Ascending aorta (tissue), 2 donors: Measurements from ENCODE around the gene CORO7. TPM values are rescaled to one million over a fixed set of nuclear protein-coding genes. Genes with fewer than 3 reads are reported as not detected.
A peak's percentile ranks its signal among the peaks of the same experiment; 100 is the strongest.

ENCODE experiments used
- DNase-seq, 2 donors: peaks; one replicate each; pipeline ENCODE4 v3.0.0-alpha.2; 2019; ENCODE audit warnings: low spot score in 2 of 2
- H3K27ac ChIP-seq, 2 donors: fragments of 200-600 bp; sonication (generic); one replicate each; pipeline ENCODE4 v1.5.1; 2016 to 2017; ENCODE audit warnings: mild to moderate bottlenecking in 1 of 2
- H3K27me3 ChIP-seq: fragments of 200-600 bp; sonication (generic); one replicate; pipeline ENCODE4 v1.5.1; 2017
- H3K36me3 ChIP-seq, 2 donors: fragments of 200-600 bp; sonication (generic); one replicate each; pipeline ENCODE4 v1.5.1; 2016
- H3K4me1 ChIP-seq, 2 donors: fragments of 200-600 bp; sonication (generic); one replicate each; pipeline ENCODE4 v1.5.1; 2016 to 2017; ENCODE audit warnings: mild to moderate bottlenecking in 1 of 2
- H3K4me3 ChIP-seq, 2 donors: fragments of 200-600 bp; sonication (generic); one replicate each; pipeline ENCODE4 v1.5.1; 2016 to 2017; ENCODE audit warnings: mild to moderate bottlenecking in 1 of 2
- H3K9me3 ChIP-seq, 2 donors: fragments of 200-600 bp; sonication (generic); one replicate each; pipeline ENCODE4 v1.5.1; 2016
- CTCF ChIP-seq, 3 experiments: fragments of 200-600 bp in 2 of 3; fragments of 450-650 bp in 1 of 3; sonication (generic) in 2 of 3; IDR thresholded peaks; one replicate each; pipeline ENCODE4 v1.5.1; 2016 to 2019; ENCODE audit warnings: antibody characterized with exemption in 3 of 3, mild to moderate bottlenecking in 1 of 3, moderate library complexity in 1 of 3
- intact Hi-C: fragments of 100-400 bp; cut with DNase I; formaldehyde crosslinking; loops from one replicate; pipeline ENCODE4 v1.15.1; 2023
- total RNA-seq: library from RNA; depleted of rRNA; stranded (reverse); fragments of >200 nt; gene quantifications from one replicate; pipeline ENCODE4 v1.1.0, GENCODE V29; 2016

CORO7 gene
- total RNA-seq, 1 donor from 2014 or later = 41.9 TPM

GRCh38 chr16:4377573-4378154, 38.7 kb downstream of the CORO7 start:
- Histone ChIP-seq H3K4me1 (peaks cover 60 to 71% of the 10 kb centered on the region in 2 donors), H3K4me3 (peak overlapping the region; percentile 40 to 64), H3K27me3 (no peaks in the 10 kb centered on the region), H3K9me3 (no peaks in the 10 kb centered on the region), H3K27ac (peak overlapping the region; percentile 94 to 99), H3K36me3 (peaks cover 21 to 28% of the 10 kb centered on the region in 2 donors)
- TF ChIP-seq CTCF (IDR thresholded peaks at IDR 0.05) = no peak
- intact Hi-C loops = loop anchor here (5.0 kb wide), 1 partner anchor 1355 kb away; the partner anchor contains the start of genes HCFC1R1, THOC6 and TNFRSF12A
- DNase-seq = peak in 1 of 2 donors; percentile 72

- DNase-seq = peak in 1 of 2 donors; percentile 73
- intact Hi-C loops = loop anchor here (1.0 to 5.0 kb wide), 2 partner anchors 9 to 1355 kb away; partner anchors contain the start of genes HCFC1R1, THOC6 and TNFRSF12A
- H3K27ac ChIP-seq = peak overlapping the region; percentile 94 to 99
- H3K36me3 ChIP-seq = peaks cover 14 to 22% of the 10 kb centered on the region in 2 donors
- peak overlapping the region; percentile 40 to 64 for H3K4me3 ChIP-seq
- H3K27me3 ChIP-seq = no peaks in the 10 kb centered on the region
- TF ChIP-seq CTCF (IDR thresholded peaks at IDR 0.05) = no peak
- peaks cover 54 to 65% of the 10 kb centered on the region in 2 donors for H3K4me1 ChIP-seq
- H3K9me3 ChIP-seq = no peaks in the 10 kb centered on the region
Observed at GRCh38 chr16:4376893-4377572, 39.4 kb downstream of the CORO7 start.

- H3K27ac ChIP-seq = peak overlapping the region; percentile 94 to 99
- intact Hi-C loops = loop anchor here (1.0 to 5.0 kb wide), 2 partner anchors 10 to 1354 kb away; partner anchors contain the start of genes HCFC1R1, THOC6 and TNFRSF12A
- no peaks in the 10 kb centered on the region for H3K9me3 ChIP-seq
- H3K4me1 ChIP-seq = peaks cover 48 to 59% of the 10 kb centered on the region in 2 donors
- peak; percentile 78 to 97 for DNase-seq
- peaks cover 7 to 15% of the 10 kb centered on the region in 2 donors for H3K36me3 ChIP-seq
- H3K27me3 ChIP-seq = no peaks in the 10 kb centered on the region
- TF ChIP-seq CTCF (IDR thresholded peaks at IDR 0.05) = no peak
- peak overlapping the region; percentile 40 to 64 for H3K4me3 ChIP-seq
Observed at GRCh38 chr16:4376126-4376892, 40.1 kb downstream of the CORO7 start.

- Histone ChIP-seq H3K36me3 (peaks cover 1 to 9% of the 10 kb centered on the region in 2 donors), H3K27me3 (no peaks in the 10 kb centered on the region), H3K9me3 (no peaks in the 10 kb centered on the region), H3K4me3 (peak overlapping the region in 1 of 2 donors; percentile 64), H3K4me1 (peaks cover 46 to 59% of the 10 kb centered on the region in 2 donors), H3K27ac (peak overlapping the region; percentile 94 to 99)
- TF ChIP-seq CTCF (IDR thresholded peaks at IDR 0.05) = no peak
- intact Hi-C loops = loop anchor here (1.0 to 5.0 kb wide), 2 partner anchors 11 to 1353 kb away; partner anchors contain the start of genes HCFC1R1, THOC6 and TNFRSF12A
- peak in 1 of 2 donors; percentile 84 for DNase-seq
Observed at GRCh38 chr16:4375717-4376116, 40.7 kb downstream of the CORO7 start.
